Subcutaneous adipose tissue (tissue), 4 donors: ENCODE data around the gene GAB3. TPM values are rescaled to one million over a fixed set of nuclear protein-coding genes. Genes with fewer than 3 reads are reported as not detected.

Experiments used
- CTCF ChIP-seq: fragments of 450-650 bp; IDR thresholded peaks from one replicate; pipeline ENCODE4 v1.5.1; 2016; ENCODE audit warnings: low read depth, mild to moderate bottlenecking, control low read depth, antibody characterized with exemption, moderate library complexity
- total RNA-seq, 4 donors: library from RNA; depleted of rRNA; stranded (reverse); fragments of >200 nt; gene quantifications; one replicate each; pipeline ENCODE4 v1.1.0, GENCODE V29; 2016

The GAB3 gene
- total RNA-seq, 4 donors from 2014 or later: 8.6 to 18.9 (median 13.0) TPM

DNA sequence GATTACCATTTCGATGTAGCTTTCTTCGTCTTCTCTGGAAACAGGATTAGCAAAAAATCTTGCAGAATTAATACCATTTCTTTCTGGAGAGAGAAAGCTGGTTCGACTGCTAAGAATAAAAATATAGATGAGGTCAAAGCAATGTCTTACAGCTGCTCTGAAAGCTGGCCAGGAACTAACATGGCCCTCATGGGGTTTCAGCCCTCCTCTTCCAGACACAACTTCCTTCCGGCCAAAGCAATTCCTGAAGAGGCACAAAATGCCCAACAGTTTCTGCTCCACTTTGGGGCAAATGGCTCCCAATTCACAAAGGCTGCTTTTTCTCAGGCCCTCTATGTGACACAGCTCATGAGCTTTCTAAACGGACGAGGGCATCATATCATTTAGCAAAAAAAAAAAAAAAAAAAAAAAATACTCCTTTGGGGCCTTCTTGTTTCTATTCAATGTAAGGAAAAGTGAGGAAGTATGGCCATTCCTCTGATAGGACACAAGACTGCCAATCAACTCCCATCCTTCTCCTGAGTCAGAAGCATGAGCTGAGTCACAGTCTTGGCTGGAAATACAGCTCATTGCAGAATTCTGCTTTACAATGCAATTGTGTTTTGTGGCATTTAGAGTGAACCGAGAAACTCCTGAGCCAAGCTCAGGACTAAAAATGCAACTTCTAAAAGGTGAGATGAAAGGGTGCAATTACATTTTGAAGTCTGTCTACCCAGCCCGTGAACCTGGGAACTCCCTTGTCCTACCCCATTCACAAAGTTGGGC is 54.8 kb downstream of the GAB3 start:
- no peak for TF ChIP-seq CTCF

DNA sequence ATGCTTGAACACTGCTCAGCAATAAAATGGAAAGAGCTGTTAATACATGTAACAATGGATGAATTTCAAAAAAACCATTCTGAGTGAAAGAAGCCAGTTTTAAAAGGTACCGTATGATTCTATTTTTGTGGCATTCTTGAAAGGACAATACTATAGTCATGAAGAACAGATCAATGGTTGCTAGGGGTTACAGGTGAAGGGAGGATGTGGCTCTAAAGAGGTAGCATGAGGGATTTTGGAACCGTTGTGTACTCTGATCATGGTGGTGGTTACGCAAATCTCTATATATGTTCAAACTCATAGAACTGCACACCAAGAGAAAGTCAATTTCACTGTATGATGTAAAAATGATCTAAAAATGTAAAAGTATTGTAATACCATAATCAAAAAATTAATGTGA is 57.5 kb downstream of the GAB3 start:
- no peak for TF ChIP-seq CTCF

GRCh38 chrX:154661899-154662298 is 89.0 kb downstream of the GAB3 start:
- TF ChIP-seq CTCF: no peak

GRCh38 chrX:154661170-154661569 is 89.7 kb downstream of the GAB3 start:
- no peak for TF ChIP-seq CTCF

DNA sequence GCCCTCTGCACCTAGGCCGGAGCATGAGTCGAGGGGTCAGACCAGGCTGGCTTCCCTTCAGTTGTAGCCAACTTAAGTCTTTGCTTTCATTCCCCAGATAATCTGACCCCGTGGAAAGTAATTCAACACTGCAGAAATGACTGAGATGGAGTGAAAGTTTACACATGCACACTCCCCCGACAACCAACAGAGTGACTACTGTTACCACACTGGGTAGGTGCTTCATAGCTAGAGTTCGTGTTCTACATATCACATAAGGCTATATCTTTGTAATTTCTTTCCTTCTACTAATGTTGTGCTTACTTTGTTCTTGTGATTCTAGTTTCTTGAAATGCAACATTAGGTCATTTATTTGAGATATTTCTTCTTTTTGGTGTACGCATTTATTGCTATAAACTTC is 90.3 kb downstream of the GAB3 start:
- TF ChIP-seq CTCF: no peak

DNA sequence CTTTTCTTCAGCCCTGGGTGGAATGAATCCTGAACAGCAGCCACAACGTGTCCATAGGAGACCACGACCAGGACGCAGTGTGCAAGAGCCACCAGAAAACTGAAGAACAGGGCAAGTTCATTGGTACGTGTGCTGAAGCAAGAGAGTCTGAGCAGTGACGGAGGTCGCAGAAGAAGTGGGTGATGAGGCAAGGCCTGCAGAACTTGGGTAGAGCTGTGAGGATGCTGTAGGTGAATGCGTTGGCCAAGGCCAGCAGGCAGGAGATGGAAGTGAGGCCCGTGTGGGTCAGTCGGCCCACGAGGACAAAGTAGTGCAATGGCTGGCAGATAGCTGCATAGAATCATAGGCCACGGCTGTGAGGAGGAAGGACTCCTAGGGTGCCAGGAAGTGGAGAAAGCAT is 91.9 kb downstream of the GAB3 start:
- no peak for TF ChIP-seq CTCF

GRCh38 chrX:154658187-154658586 is 92.7 kb downstream of the GAB3 start:
- no peak for TF ChIP-seq CTCF
